ENCODE data around the gene ADARB1. TPM values are rescaled to one million over a fixed set of nuclear protein-coding genes. Genes with fewer than 3 reads are reported as not detected.

Gene ADARB1
- total and polyA plus RNA-seq, 9 of the 15 experiments (the other 6 are each of a cell fraction or from before 2014, with no cell fraction given): 6.7 to 16.0 (median 8.3) TPM

DNA sequence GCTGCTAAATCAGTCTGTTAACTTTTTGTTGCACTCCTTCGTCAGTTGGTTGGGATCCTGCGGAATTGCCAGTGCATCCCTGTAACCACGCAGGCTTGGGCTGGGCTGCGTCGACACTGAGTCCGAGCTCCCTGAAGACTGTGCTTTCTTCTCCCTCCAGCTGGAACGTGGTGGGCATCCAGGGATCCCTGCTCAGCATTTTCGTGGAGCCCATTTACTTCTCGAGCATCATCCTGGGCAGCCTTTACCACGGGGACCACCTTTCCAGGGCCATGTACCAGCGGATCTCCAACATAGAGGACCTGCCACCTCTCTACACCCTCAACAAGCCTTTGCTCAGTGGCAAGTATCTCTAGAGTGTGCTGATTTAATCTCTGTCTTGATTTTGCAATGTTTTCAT, 130.0 kb downstream of the ADARB1 start (continued):
- no peak for TF ChIP-seq ZNF696 (CRISPR knock-in tag; conservative IDR thresholded peaks at IDR 0.05)
- no peak for TF ChIP-seq STAT5B (CRISPR knock-in tag; IDR thresholded peaks at IDR 0.05)
- TF ChIP-seq ZNF668 (CRISPR knock-in tag; IDR thresholded peaks at IDR 0.05): no peak
- no peak for TF ChIP-seq ZBTB12 (CRISPR knock-in tag; IDR thresholded peaks at IDR 0.05)
- TF ChIP-seq ELK1 (CRISPR knock-in tag; IDR thresholded peaks at IDR 0.05): no peak
- no peak for TF ChIP-seq GTF2A2 (tag; IDR thresholded peaks at IDR 0.05)
- TF ChIP-seq SREBF2 (CRISPR knock-in tag; IDR thresholded peaks at IDR 0.05): no peak
- no peak for TF ChIP-seq ESRRB (CRISPR knock-in tag; IDR thresholded peaks at IDR 0.05; ENCODE audit: borderline replicate concordance)
- no peak for TF ChIP-seq ZNF212 (CRISPR knock-in tag; IDR thresholded peaks at IDR 0.05)

Data from K562 (cell line).